GM10248 (cell line): ENCODE data around the gene CHTF18.
"Not testable (repeated sequence)": the region's sequence is repeated elsewhere in the genome, so short reads cannot be mapped to it uniquely, and the experiment has no call there.

Experiments
- CTCF ChIA-PET: fragments of 300-600 bp; sonication (Branson Sonifier 250); formaldehyde crosslinking; extraction: SDS; loops from one replicate; lab custom pipeline; 2021; ENCODE audit warnings: antibody characterized with exemption; lab: Yijun Ruan, JAX
- POLR2A ChIA-PET: fragments of 350-650 bp; sonication (Branson Sonifier 250); formaldehyde crosslinking; extraction: SDS; loops from one replicate; lab custom pipeline; 2020; ENCODE audit warnings: antibody characterized with exemption; lab: Yijun Ruan, JAX
- DNase-seq: peaks from one replicate; pipeline ENCODE4 v3.0.0; 2012; ENCODE audit errors: extremely low spot score
- CTCF ChIP-seq: IDR thresholded peaks from 2 replicates; pipeline ENCODE4 v1.5.1; 2012; ENCODE audit warnings: mild to moderate bottlenecking, low read depth; ENCODE audit errors: extremely low read depth, missing control alignments, control extremely low read depth

CHTF18 gene

DNA sequence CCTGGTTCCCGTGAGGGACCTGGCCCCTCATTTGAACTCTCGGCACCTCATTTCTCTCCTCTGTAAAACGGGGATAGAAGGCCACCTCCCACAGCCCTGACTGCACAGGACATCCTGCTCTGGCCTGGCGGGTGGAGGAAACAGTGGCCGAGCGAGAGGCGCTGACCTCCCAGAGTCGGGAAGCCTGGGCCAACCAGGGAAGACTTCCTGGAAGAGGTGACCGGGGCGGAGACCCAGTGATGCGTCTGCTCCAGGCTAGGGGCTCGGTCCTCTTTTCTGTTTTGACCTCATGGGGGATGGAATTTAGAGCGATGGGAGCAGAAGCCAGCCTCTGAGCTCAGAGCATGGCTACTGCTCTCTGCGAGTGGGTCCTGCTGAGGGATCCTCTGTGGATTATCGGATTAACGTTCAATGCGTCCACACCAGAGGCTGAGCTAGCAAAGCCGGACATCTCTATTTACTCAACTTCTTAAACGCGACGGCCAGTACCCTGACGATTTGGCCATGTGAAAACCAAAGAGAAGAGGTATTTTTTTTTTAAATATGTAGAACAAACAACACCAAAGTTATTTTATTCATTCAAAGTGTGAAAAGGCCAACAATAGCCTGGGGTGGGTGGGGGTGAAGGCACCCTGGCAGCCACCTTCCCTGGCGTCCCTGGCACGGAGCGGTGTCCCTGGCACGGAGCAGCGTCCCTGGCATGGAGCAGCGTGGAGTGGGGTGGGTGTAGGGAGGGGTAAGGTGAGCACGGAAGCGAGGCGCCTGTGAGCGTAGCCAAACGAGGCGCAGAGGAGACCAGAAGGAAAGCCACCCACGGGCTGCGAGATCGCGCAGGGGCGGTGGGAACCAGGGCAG lies 37.0 kb upstream of the CHTF18 start:
- TF ChIP-seq CTCF: no peak
- CTCF ChIA-PET: interaction anchor here (0.9 to 2.1 kb wide), 3 partner anchors 11 to 306 kb away, joined by 3 to 8 read pairs (median 3); partner anchors contain the start of gene CIAO3
- no peak for DNase-seq
- POLR2A ChIA-PET: no interaction called here

GRCh38 chr16:752007-752312 lies 36.5 kb upstream of the CHTF18 start:
- no peak for DNase-seq
- ChIA-PET POLR2A (no interaction called here), CTCF (interaction anchor here (2.1 kb wide), 1 partner anchor 11 kb away, joined by 8 read pairs; the partner anchor contains the start of gene CIAO3)
- no peak for TF ChIP-seq CTCF

- CTCF ChIA-PET, DNase-seq, POLR2A ChIA-PET: not testable (repeated sequence)
Measured at GRCh38 chr16:754121-754607, 34.3 kb upstream of the CHTF18 start.

GRCh38 chr16:754656-755055 lies 33.8 kb upstream of the CHTF18 start:
- CTCF ChIA-PET: no interaction called here
- TF ChIP-seq CTCF: no peak
- DNase-seq: no peak

GRCh38 chr16:756428-756827 lies 32.0 kb upstream of the CHTF18 start:
- ChIA-PET CTCF (interaction anchor here (0.8 to 1.2 kb wide), 2 partner anchors 11 to 29 kb away, joined by 3 to 4 read pairs; no protein-coding TSS in a partner anchor), POLR2A (no interaction called here)
- no peak for TF ChIP-seq CTCF
- no peak for DNase-seq

More at GRCh38 chr16:754656-755055, 33.8 kb upstream of the CHTF18 start:
- POLR2A ChIA-PET: no interaction called here

GRCh38 chr16:759110-759910 lies 29.1 kb upstream of the CHTF18 start:
- no peak for TF ChIP-seq CTCF
- ChIA-PET CTCF (interaction anchor here (1.7 to 2.1 kb wide), 2 partner anchors 10 to 39 kb away, joined by 4 to 5 read pairs; partner anchors contain the start of gene ANTKMT), POLR2A (no interaction called here)
- no peak for DNase-seq
